GM18507 (cell line): ENCODE results near the gene SH3TC1.

Source experiments
- DNase-seq: peaks from one replicate; pipeline ENCODE4 v3.0.0; 2011; ENCODE audit warnings: low read depth; ENCODE audit not compliant: insufficient read length; ENCODE audit errors: extremely low spot score
- FAIRE-seq: peaks from 2 replicates; lab custom pipeline; 2011; peaks lifted over from hg19 to GRCh38; lab: Jason Lieb, UNC

SH3TC1 gene

GRCh38 chr4:8198906-8199593 is at the start of gene SH3TC1:
Gene SH3TC1 (plus strand): TSS chr4:8199290. CDS start chr4:8205195, 5,905 bp downstream.
- DNase-seq: peak; percentile 88

GRCh38 chr4:8149664-8150063 is 49.4 kb upstream of the SH3TC1 start:
- no peak for DNase-seq
- no peak for FAIRE-seq

More at GRCh38 chr4:8198906-8199593, at the start of gene SH3TC1:
- peak; percentile 99 for FAIRE-seq

GRCh38 chr4:8150152-8151090 is 48.7 kb upstream of the SH3TC1 start:
- no peak for FAIRE-seq
- DNase-seq: no peak

- no peak for FAIRE-seq
Measured at GRCh38 chr4:8151165-8151650, 47.9 kb upstream of the SH3TC1 start.

GRCh38 chr4:8152090-8152864 is 46.8 kb upstream of the SH3TC1 start:
- no peak for FAIRE-seq
- DNase-seq: no peak

More at GRCh38 chr4:8151165-8151650, 47.9 kb upstream of the SH3TC1 start:
- no peak for DNase-seq

- FAIRE-seq: no peak
Measured at GRCh38 chr4:8152865-8153257, 46.2 kb upstream of the SH3TC1 start.

GRCh38 chr4:8153441-8153840 is 45.6 kb upstream of the SH3TC1 start:
- FAIRE-seq (no peak), DNase-seq (no peak)

More at GRCh38 chr4:8152865-8153257, 46.2 kb upstream of the SH3TC1 start:
- DNase-seq: no peak

- FAIRE-seq: no peak
- DNase-seq: no peak
Measured at GRCh38 chr4:8155048-8155447, 44.0 kb upstream of the SH3TC1 start.

GRCh38 chr4:8155660-8156421 is 43.2 kb upstream of the SH3TC1 start:
- no peak for FAIRE-seq
- no peak for DNase-seq

- DNase-seq (no peak), FAIRE-seq (no peak)
Measured at GRCh38 chr4:8156617-8157016, 42.5 kb upstream of the SH3TC1 start.

- no peak for DNase-seq
- no peak for FAIRE-seq
Measured at GRCh38 chr4:8157496-8157895, 41.6 kb upstream of the SH3TC1 start.

GRCh38 chr4:8157944-8158709 is 41.0 kb upstream of the SH3TC1 start:
- DNase-seq (no peak), FAIRE-seq (no peak)

- DNase-seq (peak; percentile 99), FAIRE-seq (peak; percentile 97)
Measured at GRCh38 chr4:8158710-8159536, 40.2 kb upstream of the SH3TC1 start, which contains the start of gene ABLIM2. Gene ABLIM2 (minus strand): TSS chr4:8158813. CDS start chr4:8158689, 124 bp downstream.

GRCh38 chr4:8159537-8160232 is 39.4 kb upstream of the SH3TC1 start:
- FAIRE-seq: no peak

GRCh38 chr4:8160233-8160560 is 38.9 kb upstream of the SH3TC1 start:
- no peak for FAIRE-seq
- DNase-seq: no peak

More at GRCh38 chr4:8159537-8160232, 39.4 kb upstream of the SH3TC1 start:
- DNase-seq: no peak

- FAIRE-seq: no peak
- DNase-seq: no peak
Measured at GRCh38 chr4:8160572-8160971, 38.5 kb upstream of the SH3TC1 start.

- FAIRE-seq (no peak), DNase-seq (no peak)
Measured at GRCh38 chr4:8162625-8163024, 36.5 kb upstream of the SH3TC1 start.
